ENCODE data around the gene POLR1G.

GRCh38 chr19:45428384-45429231 is 22.2 kb downstream of the POLR1G start:
- peak; percentile 23 to 64 (median 50); a peak in 5 of 6 replicates for TF ChIP-seq CTCF (IDR thresholded peaks at IDR 0.05 in 2 of 3, conservative IDR thresholded peaks at IDR 0.05 in 1 of 3; ENCODE audit: borderline replicate concordance in 1 of 3, insufficient read depth in 1 of 3, low read depth in 2 of 3, low read length in 2 of 3)
- TF ChIP-seq POLR2A (IDR thresholded peaks at IDR 0.05; ENCODE audit: borderline replicate concordance, extremely low read depth, insufficient read depth, insufficient read length): no peak
- peak; percentile 36; the same call in 1 of the 2 replicates for TF ChIP-seq CBX3 (IDR thresholded peaks at IDR 0.05; ENCODE audit: low read depth)
- no peak for TF ChIP-seq EZH2phosphoT487 (IDR thresholded peaks at IDR 0.05; ENCODE audit: borderline replicate concordance)
- no peak for TF ChIP-seq EZH2 (IDR thresholded peaks at IDR 0.05)
- TF ChIP-seq POLR2AphosphoS5 (IDR thresholded peaks at IDR 0.05; ENCODE audit: low read depth, low read length): no peak
- TF ChIP-seq MAX (IDR thresholded peaks at IDR 0.05): no peak; the same call in 1 of the 2 replicates
- TF ChIP-seq CEBPB (IDR thresholded peaks at IDR 0.05; ENCODE audit: low read depth): no peak
- no peak for TF ChIP-seq SP1 (IDR thresholded peaks at IDR 0.05; ENCODE audit: low read depth)
- TF ChIP-seq RAD21 (IDR thresholded peaks at IDR 0.05; ENCODE audit: low read depth): no peak
- TF ChIP-seq TCF7L2 (IDR thresholded peaks at IDR 0.05; ENCODE audit: borderline replicate concordance, extremely low read depth, insufficient read depth, insufficient read length): no peak
- no peak for TF ChIP-seq FOSL1 (IDR thresholded peaks at IDR 0.05; ENCODE audit: low read depth)
- no peak for TF ChIP-seq ELF1 (IDR thresholded peaks at IDR 0.05; ENCODE audit: borderline replicate concordance, low read depth)
- TF ChIP-seq REST (IDR thresholded peaks at IDR 0.05; ENCODE audit: low read depth): no peak

Measured in HCT116 (cell line).